Colonic mucosa (tissue), 4 donors: Measurements from ENCODE around the gene BABAM1. TPM values are rescaled to one million over a fixed set of nuclear protein-coding genes. Genes with fewer than 3 reads are reported as not detected.

Experiments
- DNase-seq: peaks from one replicate; pipeline ENCODE4 v3.0.0-alpha.2; 2020
- H3K27ac ChIP-seq: fragments of 200-600 bp; one replicate; pipeline ENCODE4 v1.8.0; 2021
- H3K27me3 ChIP-seq: fragments of 200-600 bp; one replicate; pipeline ENCODE4 v1.8.0; 2021
- H3K36me3 ChIP-seq: fragments of 200-600 bp; one replicate; pipeline ENCODE4 v1.8.0; 2021
- H3K4me1 ChIP-seq: fragments of 200-600 bp; one replicate; pipeline ENCODE4 v1.8.0; 2021; ENCODE audit warnings: mild to moderate bottlenecking
- H3K4me3 ChIP-seq: fragments of 200-600 bp; one replicate; pipeline ENCODE4 v1.8.0; 2021
- H3K9ac ChIP-seq, 2 donors: one replicate each; pipeline ENCODE4 v1.7.0; 2013; ENCODE audit warnings: control low read depth in 2 of 2, low read depth in 2 of 2, low read length in 2 of 2
- H3K9me3 ChIP-seq: fragments of 200-600 bp; one replicate; pipeline ENCODE4 v1.8.0; 2021
- CTCF ChIP-seq: fragments of 200-600 bp; IDR thresholded peaks from one replicate; pipeline ENCODE4 v1.8.0; 2022; ENCODE audit warnings: antibody characterized with exemption, mild to moderate bottlenecking
- intact Hi-C: fragments of 100-400 bp; cut with DNase I; formaldehyde crosslinking; loops from one replicate; pipeline ENCODE4 v1.14.1; 2022
- total RNA-seq, 2 donors: library from RNA; stranded (reverse); fragmentation: NEBNext Ultra II Directional in 1 of 2; extraction: Animal tissue kit (Norgen Biotek cat#: 25700) in 1 of 2; gene quantifications; one replicate each; pipeline ENCODE4 v1.2.1, GENCODE V29; 2021
- donor health status: healthy.
- donor health status: DM: no; HTN: no; CAD: no.
- donor health status: DM: no; HTN: no; CAD: no.

BABAM1 gene
- total RNA-seq, 2 donors from 2014 or later: 73.7 to 94.7 TPM

- Histone ChIP-seq H3K27ac (no peak overlapping the region), H3K27me3 (no peaks in the 10 kb centered on the region), H3K36me3 (no peaks in the 10 kb centered on the region), H3K4me3 (peak overlapping the region; percentile 63), H3K9me3 (no peaks in the 10 kb centered on the region), H3K9ac (no peak overlapping the region), H3K4me1 (peaks cover 15% of the 10 kb centered on the region)
- no peak for TF ChIP-seq CTCF
- intact Hi-C loops: loop anchor here (2.0 kb wide), 1 partner anchor 31 kb away; the partner anchor contains the start of gene ANO8
- no peak for DNase-seq
These were observed 36.7 kb downstream of the BABAM1 start for GRCh38 chr19:17303940-17304267.

GRCh38 chr19:17304386-17305215, 37.4 kb downstream of the BABAM1 start:
- TF ChIP-seq CTCF: no peak
- H3K9me3 ChIP-seq: no peaks in the 10 kb centered on the region
- H3K4me1 ChIP-seq: peaks cover 15% of the 10 kb centered on the region
- intact Hi-C loops: loop anchor here (2.0 kb wide), 1 partner anchor 30 kb away; the partner anchor contains the start of gene ANO8
- peak overlapping the region; percentile 72 for H3K4me3 ChIP-seq
- no peaks in the 10 kb centered on the region for H3K27me3 ChIP-seq
- no peak for DNase-seq
- peak overlapping the region; percentile 93 for H3K27ac ChIP-seq
- H3K9ac ChIP-seq: peak overlapping the region in 1 of 2 donors; percentile 59
- H3K36me3 ChIP-seq: no peaks in the 10 kb centered on the region

GRCh38 chr19:17305216-17305516, 37.9 kb downstream of the BABAM1 start:
- peak overlapping the region in 1 of 2 donors; percentile 94 for H3K9ac ChIP-seq
- H3K36me3 ChIP-seq: no peaks in the 10 kb centered on the region
- H3K27me3 ChIP-seq: no peaks in the 10 kb centered on the region
- DNase-seq: no peak
- TF ChIP-seq CTCF: no peak
- intact Hi-C loops: loop anchor here (2.0 kb wide), 1 partner anchor 30 kb away; the partner anchor contains the start of gene ANO8
- peaks cover 16% of the 10 kb centered on the region for H3K4me1 ChIP-seq
- peak overlapping the region; percentile 72 for H3K4me3 ChIP-seq
- H3K9me3 ChIP-seq: no peaks in the 10 kb centered on the region
- peak overlapping the region; percentile 93 for H3K27ac ChIP-seq

- Histone ChIP-seq H3K27me3 (no peaks in the 10 kb centered on the region), H3K9ac (peak within 1 kb of the TSS; percentile 72 to 94), H3K4me3 (peak within 1 kb of the TSS; percentile 72), H3K9me3 (no peaks in the 10 kb centered on the region), H3K36me3 (no peaks in the 10 kb centered on the region), H3K27ac (peak within 1 kb of the TSS; percentile 93), H3K4me1 (peaks cover 22% of the 10 kb centered on the region)
- peak; percentile 97 for DNase-seq
- peak; percentile 63 for TF ChIP-seq CTCF
- intact Hi-C loops: loop anchor here (2.0 kb wide), 1 partner anchor 29 kb away; the partner anchor contains the start of gene ANO8
These were observed 38.5 kb downstream of the BABAM1 start, which contains the start of gene MRPL34 for GRCh38 chr19:17305517-17306284. MRPL34 (plus strand) TSS chr19:17305872; CDS start chr19:17305893, 21 bp downstream.

- Histone ChIP-seq H3K4me3 (peak overlapping the region; percentile 72), H3K9me3 (no peaks in the 10 kb centered on the region), H3K27me3 (no peaks in the 10 kb centered on the region), H3K36me3 (no peaks in the 10 kb centered on the region), H3K9ac (peak overlapping the region; percentile 72 to 94), H3K4me1 (peaks cover 24% of the 10 kb centered on the region), H3K27ac (peak overlapping the region; percentile 93)
- DNase-seq: no peak
- no peak for TF ChIP-seq CTCF
- intact Hi-C loops: no loop called here
These were observed 39.1 kb downstream of the BABAM1 start for GRCh38 chr19:17306285-17306714.
